CD4-positive, alpha-beta T cell (primary cell): ENCODE measurements around the gene IQGAP2. TPM values are rescaled to one million over a fixed set of nuclear protein-coding genes. Genes with fewer than 3 reads are reported as not detected.

ENCODE experiments used
- ATAC-seq: fragments of 200-7000 bp; cut with Tn5 transposase; one replicate; pipeline ENCODE4 v1.10.0; 2022; ENCODE audit warnings: mild to moderate bottlenecking; ENCODE audit not compliant: poor library complexity
- CTCF ChIA-PET: fragments of 350-600 bp; sonication (Branson Sonifier 250); formaldehyde crosslinking; loops from one replicate; lab custom pipeline; 2021; ENCODE audit warnings: antibody characterized with exemption, inconsistent platforms; lab: Charles Lee
- POLR2A ChIA-PET: fragments of 350-600 bp; sonication (Branson Sonifier 250); formaldehyde crosslinking; loops from one replicate; lab custom pipeline; 2021; ENCODE audit warnings: antibody characterized with exemption, inconsistent platforms; lab: Charles Lee
- DNase-seq, 14 experiments: peaks; one replicate each; pipeline ENCODE4 v3.0.0-alpha.2; 2013 to 2020; ENCODE audit warnings: mixed read lengths in 2 of 14
- H3K27ac ChIP-seq, 2 donors: one replicate each; pipeline versions ENCODE4 v1.5.1 to v1.7.0; 2013; ENCODE audit warnings: low read length in 2 of 2, low read depth in 1 of 2, mild to moderate bottlenecking in 1 of 2
- H3K27me3 ChIP-seq, 2 experiments: 1 replicate in 1 of 2; 2 replicates in 1 of 2; pipeline versions ENCODE4 v1.6.1 to v1.7.0; 2013; ENCODE audit warnings: low read length in 2 of 2, control low read depth in 1 of 2, mild to moderate bottlenecking in 1 of 2, moderate library complexity in 1 of 2; ENCODE audit not compliant: insufficient read depth in 2 of 2, control insufficient read depth in 1 of 2
- H3K36me3 ChIP-seq: one replicate; pipeline ENCODE4 v1.6.1; 2013; ENCODE audit warnings: low read length, control low read depth; ENCODE audit not compliant: insufficient read depth
- H3K4me1 ChIP-seq: one replicate; pipeline ENCODE4 v1.6.1; 2013; ENCODE audit warnings: low read length, control low read depth; ENCODE audit not compliant: insufficient read depth
- H3K4me3 ChIP-seq: one replicate; pipeline ENCODE4 v1.5.1; 2013; ENCODE audit warnings: mild to moderate bottlenecking, low read length, moderate library complexity
- H3K9me3 ChIP-seq, 2 experiments: 1 replicate in 1 of 2; 2 replicates in 1 of 2; pipeline versions ENCODE4 v1.6.1 to v1.7.0; 2013; ENCODE audit warnings: low read length in 2 of 2, mild to moderate bottlenecking in 2 of 2, control low read depth in 1 of 2, moderate library complexity in 1 of 2; ENCODE audit not compliant: control insufficient read depth in 1 of 2, insufficient read depth in 1 of 2
- H3K27ac Mint-ChIP-seq: one replicate; pipeline ENCODE4 v1.8.0; 2020; ENCODE audit warnings: mixed read lengths
- H3K27me3 Mint-ChIP-seq: one replicate; pipeline ENCODE4 v1.8.0; 2021; ENCODE audit warnings: mixed read lengths
- H3K36me3 Mint-ChIP-seq: one replicate; pipeline ENCODE4 v1.8.0; 2021; ENCODE audit warnings: low read depth, mixed read lengths
- H3K4me1 Mint-ChIP-seq: one replicate; pipeline ENCODE4 v1.8.0; 2021; ENCODE audit warnings: low read depth, mixed read lengths
- H3K4me3 Mint-ChIP-seq: one replicate; pipeline ENCODE4 v1.8.0; 2020; ENCODE audit warnings: mild to moderate bottlenecking, mixed read lengths
- H3K9me3 Mint-ChIP-seq: one replicate; pipeline ENCODE4 v1.8.0; 2020; ENCODE audit warnings: mixed read lengths
- intact Hi-C, 2 experiments: fragments of 100-400 bp; cut with DNase I in 1 of 2; cut with micrococcal nuclease in 1 of 2; formaldehyde crosslinking; loops; one replicate each; pipeline versions ENCODE4 v1.15.1 to v1.9.0; 2023 to 2025; cut with DNase I, micrococcal nuclease
- total RNA-seq, 174 experiments: library from RNA in 2 of 174; stranded (reverse) in 2 of 174; gene quantifications; one replicate each; pipeline ENCODE4 v1.2.3 and lab custom pipeline; 2021 to 2026
- TF ChIP-seq, protein P1 (sequence below): fragments of 200-600 bp; IDR thresholded peaks from one replicate; pipeline ENCODE4 v1.8.0; 2022; ENCODE audit warnings: antibody characterized with exemption, mild to moderate bottlenecking

Gene IQGAP2
- total RNA-seq, 2 experiments from 2014 or later: 58.8 TPM

DNA sequence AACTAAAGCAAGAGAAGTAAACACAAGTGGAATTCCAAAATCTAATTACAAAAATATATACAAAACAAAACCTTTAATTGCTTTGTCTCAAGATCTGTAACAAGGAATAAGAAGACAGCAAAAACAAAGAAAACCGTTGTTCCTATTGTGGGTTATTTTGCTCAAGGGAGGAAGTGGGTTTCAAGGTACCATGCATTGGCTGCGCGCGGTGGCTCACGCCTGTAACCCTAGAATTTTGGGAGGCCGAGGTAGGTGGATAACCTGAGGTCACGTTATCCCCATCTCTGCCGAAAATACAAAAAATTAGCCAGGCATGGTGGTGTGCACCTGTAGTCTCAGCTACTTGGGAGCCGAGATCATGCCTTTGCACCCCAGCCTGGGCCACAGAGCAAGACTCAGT lies 12.1 kb upstream of the IQGAP2 start:
- Mint-ChIP-seq H3K27me3 (no peaks in the 10 kb centered on the region), H3K9me3 (no peaks in the 10 kb centered on the region), H3K27ac (peak overlapping the region; percentile 43), H3K4me3 (peak overlapping the region; percentile 63), H3K36me3 (no peaks in the 10 kb centered on the region), H3K4me1 (peaks cover 69% of the 10 kb centered on the region)
- intact Hi-C loops: loop anchor here in 1 of 2 experiments (10.0 kb wide), 1 partner anchor 1326 kb away; no protein-coding TSS in a partner anchor
- peaks cover 52% of the 10 kb centered on the region for H3K4me1 ChIP-seq
- DNase-seq (peak in 9 of 14 experiments; percentile 16 to 71 (median 34)), ATAC-seq (peak; percentile 74)
- H3K36me3 ChIP-seq: no peaks in the 10 kb centered on the region
- ChIA-PET POLR2A (interaction anchor here (0.7 to 7.2 kb wide), 6 partner anchors 12 to 156 kb away, joined by 3 to 40 read pairs (median 4); partner anchors contain the start of gene IQGAP2), CTCF (interaction anchor here (0.7 kb wide), 1 partner anchor 239 kb away, joined by 3 read pairs; no protein-coding TSS in a partner anchor)
- H3K4me3 ChIP-seq: no peak overlapping the region
- H3K9me3 ChIP-seq: no peaks in the 10 kb centered on the region
- TF ChIP-seq, protein P1, sequence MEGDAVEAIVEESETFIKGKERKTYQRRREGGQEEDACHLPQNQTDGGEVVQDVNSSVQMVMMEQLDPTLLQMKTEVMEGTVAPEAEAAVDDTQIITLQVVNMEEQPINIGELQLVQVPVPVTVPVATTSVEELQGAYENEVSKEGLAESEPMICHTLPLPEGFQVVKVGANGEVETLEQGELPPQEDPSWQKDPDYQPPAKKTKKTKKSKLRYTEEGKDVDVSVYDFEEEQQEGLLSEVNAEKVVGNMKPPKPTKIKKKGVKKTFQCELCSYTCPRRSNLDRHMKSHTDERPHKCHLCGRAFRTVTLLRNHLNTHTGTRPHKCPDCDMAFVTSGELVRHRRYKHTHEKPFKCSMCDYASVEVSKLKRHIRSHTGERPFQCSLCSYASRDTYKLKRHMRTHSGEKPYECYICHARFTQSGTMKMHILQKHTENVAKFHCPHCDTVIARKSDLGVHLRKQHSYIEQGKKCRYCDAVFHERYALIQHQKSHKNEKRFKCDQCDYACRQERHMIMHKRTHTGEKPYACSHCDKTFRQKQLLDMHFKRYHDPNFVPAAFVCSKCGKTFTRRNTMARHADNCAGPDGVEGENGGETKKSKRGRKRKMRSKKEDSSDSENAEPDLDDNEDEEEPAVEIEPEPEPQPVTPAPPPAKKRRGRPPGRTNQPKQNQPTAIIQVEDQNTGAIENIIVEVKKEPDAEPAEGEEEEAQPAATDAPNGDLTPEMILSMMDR: no peak
- no peaks in the 10 kb centered on the region for H3K27me3 ChIP-seq
- H3K27ac ChIP-seq: no peak overlapping the region

GRCh38 chr5:76393035-76393680 lies 9.9 kb upstream of the IQGAP2 start:
- Histone ChIP-seq H3K4me1 (peaks cover 52% of the 10 kb centered on the region), H3K27me3 (no peaks in the 10 kb centered on the region), H3K9me3 (no peaks in the 10 kb centered on the region), H3K4me3 (no peak overlapping the region), H3K36me3 (no peaks in the 10 kb centered on the region), H3K27ac (no peak overlapping the region)
- intact Hi-C loops: loop anchor here in 1 of 2 experiments (10.0 kb wide), 1 partner anchor 1328 kb away; no protein-coding TSS in a partner anchor
- H3K36me3 Mint-ChIP-seq: no peaks in the 10 kb centered on the region
- H3K27me3 Mint-ChIP-seq: no peaks in the 10 kb centered on the region
- H3K4me3 Mint-ChIP-seq: peak overlapping the region; percentile 54
- no peaks in the 10 kb centered on the region for H3K9me3 Mint-ChIP-seq
- ChIA-PET CTCF (interaction anchor here (1.4 kb wide), 1 partner anchor 42 kb away, joined by 3 read pairs; no protein-coding TSS in a partner anchor), POLR2A (interaction anchor here (1.2 to 7.2 kb wide), 3 partner anchors 10 to 62 kb away, joined by 3 to 40 read pairs (median 3); partner anchors contain the start of gene IQGAP2)
- ATAC-seq (peak; percentile 84), DNase-seq (peak in 8 of 14 experiments; percentile 12 to 57 (median 34))
- peaks cover 73% of the 10 kb centered on the region for H3K4me1 Mint-ChIP-seq
- TF ChIP-seq, protein P1: no peak
- peak overlapping the region; percentile 43 for H3K27ac Mint-ChIP-seq

GRCh38 chr5:76397200-76397599 lies 5.9 kb upstream of the IQGAP2 start:
- no peaks in the 10 kb centered on the region for H3K36me3 Mint-ChIP-seq
- peaks cover 57% of the 10 kb centered on the region for H3K4me1 Mint-ChIP-seq
- H3K4me3 ChIP-seq: no peak overlapping the region
- ATAC-seq (no peak), DNase-seq (no peak)
- no peaks in the 10 kb centered on the region for H3K9me3 Mint-ChIP-seq
- no peak overlapping the region for H3K4me3 Mint-ChIP-seq
- H3K4me1 ChIP-seq: peaks cover 40% of the 10 kb centered on the region
- TF ChIP-seq, protein P1: no peak
- POLR2A ChIA-PET: interaction anchor here (0.6 kb wide), 1 partner anchor 40 kb away, joined by 3 read pairs; no protein-coding TSS in a partner anchor
- no peaks in the 10 kb centered on the region for H3K27me3 ChIP-seq
- no peak overlapping the region for H3K27ac ChIP-seq
- H3K36me3 ChIP-seq: no peaks in the 10 kb centered on the region
- intact Hi-C loops: loop anchor here in 1 of 2 experiments (10.0 kb wide), 1 partner anchor 1332 kb away; no protein-coding TSS in a partner anchor
- H3K27ac Mint-ChIP-seq: no peak overlapping the region
- CTCF ChIA-PET: no interaction called here
- no peaks in the 10 kb centered on the region for H3K27me3 Mint-ChIP-seq
- no peaks in the 10 kb centered on the region for H3K9me3 ChIP-seq
